ENCODE data around the gene CARM1.

- TF ChIP-seq GATA3 (IDR thresholded peaks at IDR 0.05; ENCODE audit: low read depth, low read length), result no peak
- TF ChIP-seq GATA2 (IDR thresholded peaks at IDR 0.05; ENCODE audit: low read depth, low read length), result no peak
Observed at GRCh38 chr19:10920781-10921180, 49.4 kb downstream of the CARM1 start.
